Suppressor macrophage (primary cell): ENCODE results near the gene CNPPD1.
A peak's percentile ranks its signal among the peaks of the same experiment; 100 is the strongest.

Experiments
- DNase-seq, 4 experiments: peaks; one replicate each; pipeline ENCODE4 v3.0.0-alpha.2; 2020 to 2022
- total RNA-seq, 17 experiments: gene quantifications; one replicate each; lab custom pipeline; 2026; ENCODE audit warnings: mixed read lengths in 6 of 17, inconsistent platforms in 3 of 17; lab: John Stamatoyannopoulos, UW

CNPPD1 gene
- total RNA-seq = 23.3 to 44.5 (median 33.8) reads per million in 17 experiments

DNA sequence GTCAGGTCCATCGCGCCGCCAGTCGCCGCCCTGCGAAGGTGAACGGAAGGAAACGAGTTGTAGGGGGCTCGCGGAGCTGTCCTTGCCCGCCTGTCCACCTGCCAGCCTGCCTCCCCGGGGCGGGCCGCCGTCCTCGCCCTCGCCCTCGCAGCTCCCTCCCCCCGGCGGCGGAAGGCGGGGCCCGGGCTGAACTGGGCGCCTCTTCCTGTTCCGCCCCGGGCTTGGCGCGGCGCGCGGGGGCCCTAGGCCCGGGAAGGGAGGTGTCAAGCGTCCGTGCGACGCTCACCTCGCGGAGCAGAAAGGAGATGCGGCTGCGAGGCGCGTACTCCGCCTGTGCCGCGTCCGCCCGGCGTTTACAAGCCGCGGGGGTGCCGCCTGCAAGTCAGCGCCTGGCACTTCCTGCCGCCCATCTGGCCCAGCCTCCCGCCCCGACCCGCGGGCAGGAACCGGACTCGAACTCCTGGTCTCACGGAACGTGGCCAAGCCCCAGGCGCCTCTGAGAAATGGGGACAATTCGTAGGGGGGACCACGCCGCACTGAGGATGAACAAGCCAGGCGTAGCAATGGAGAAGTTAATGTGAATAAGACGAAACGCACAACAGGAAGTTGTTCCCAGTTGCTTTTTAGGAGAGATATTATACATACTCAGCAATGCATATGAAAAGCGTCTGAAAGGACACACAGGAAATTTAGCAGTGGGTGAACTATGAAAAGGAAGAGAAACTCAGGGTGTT is at the start of gene CNPPD1:
CNPPD1 (minus strand) TSS at position 108 of the 734 bp plus-strand sequence; CDS start at position 11, 97 bp downstream.
- DNase-seq = peak; percentile 90 to 97 (median 94)

DNA sequence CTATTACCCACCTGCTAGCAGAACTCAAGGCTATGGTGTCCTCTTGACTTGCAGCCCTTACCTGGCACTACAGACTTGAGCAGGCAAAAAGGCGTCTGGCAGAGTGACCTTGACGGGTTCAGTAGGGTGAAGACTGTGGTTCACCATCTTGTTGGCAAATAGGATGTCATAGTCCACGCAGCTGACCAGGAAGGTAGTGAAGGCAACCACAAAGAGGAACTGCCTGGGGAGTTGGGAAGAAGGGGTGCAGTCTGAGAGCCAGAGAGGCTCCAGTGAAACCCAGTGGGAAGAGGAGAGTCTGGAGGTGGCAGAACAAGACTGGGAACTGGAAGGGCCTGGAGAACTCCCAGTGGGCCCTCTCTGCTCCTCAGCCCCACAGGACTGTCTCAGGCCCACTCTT is 48.6 kb upstream of the CNPPD1 start:
- DNase-seq = peak; percentile 70 to 82 (median 82)

DNA sequence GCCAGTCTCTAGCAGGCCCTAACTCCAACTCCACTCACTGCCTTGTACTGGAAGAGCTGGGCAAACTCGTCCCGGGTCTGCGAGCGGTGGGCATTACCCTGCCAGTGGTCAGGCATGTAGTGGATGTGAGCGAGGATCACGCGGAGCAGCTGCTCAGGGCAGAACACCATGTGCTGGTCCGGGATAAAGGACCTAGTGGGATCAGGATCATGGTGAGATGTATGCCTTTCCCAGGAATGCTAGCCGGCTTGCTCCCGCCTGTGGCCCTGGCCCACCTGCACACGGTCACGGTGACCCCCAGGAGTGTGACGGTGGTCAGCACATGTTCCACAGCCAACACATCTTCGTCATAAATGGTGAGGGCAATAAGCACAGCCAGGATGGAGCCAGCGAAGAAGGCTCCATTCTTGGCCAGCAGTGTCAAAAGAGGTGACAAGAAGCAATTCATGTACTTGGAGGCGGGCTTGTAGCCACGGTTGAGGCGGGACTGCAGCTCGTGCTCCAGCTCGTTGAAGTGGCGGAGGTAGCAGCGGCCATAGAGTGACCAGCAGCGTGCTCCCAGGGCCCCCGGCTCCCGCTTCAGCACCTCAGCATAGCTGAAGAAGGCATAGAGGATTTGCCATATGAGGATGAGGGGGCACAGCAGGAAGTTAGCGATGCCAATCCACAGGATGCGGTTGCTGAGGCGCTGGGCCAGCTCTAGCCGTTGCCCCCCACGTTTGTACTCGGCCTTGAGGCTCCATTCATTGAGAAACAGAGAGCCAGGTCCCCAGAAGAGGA is 47.3 kb upstream of the CNPPD1 start:
- no peak for DNase-seq

DNA sequence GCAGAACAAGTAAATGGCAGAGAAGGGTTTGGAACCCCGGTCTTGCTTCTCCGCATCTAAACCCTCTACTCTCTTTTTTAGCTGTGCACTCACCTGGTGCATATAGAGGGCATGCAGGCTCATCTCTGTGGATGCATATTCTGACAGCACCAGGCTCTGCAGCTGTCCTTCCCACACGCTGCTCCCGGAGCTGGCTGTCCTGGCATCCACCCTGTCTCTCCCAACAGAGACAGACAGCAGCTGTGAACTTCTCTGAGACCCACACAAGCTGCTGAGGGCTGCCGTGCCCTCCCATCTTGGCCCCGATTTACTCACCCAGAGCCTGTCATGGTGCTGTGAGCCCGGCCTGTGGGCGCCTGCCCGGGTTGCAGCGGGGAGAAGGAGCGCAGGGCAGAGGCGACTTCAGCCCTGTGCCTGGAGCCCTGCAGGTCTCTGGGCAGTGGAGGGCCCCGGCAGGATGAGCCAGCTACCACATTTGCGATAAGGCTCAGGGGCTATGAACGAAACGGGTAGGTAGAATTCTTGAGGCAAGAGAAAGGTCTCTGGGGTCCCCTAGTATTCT is 45.3 kb upstream of the CNPPD1 start:
- DNase-seq = no peak

DNA sequence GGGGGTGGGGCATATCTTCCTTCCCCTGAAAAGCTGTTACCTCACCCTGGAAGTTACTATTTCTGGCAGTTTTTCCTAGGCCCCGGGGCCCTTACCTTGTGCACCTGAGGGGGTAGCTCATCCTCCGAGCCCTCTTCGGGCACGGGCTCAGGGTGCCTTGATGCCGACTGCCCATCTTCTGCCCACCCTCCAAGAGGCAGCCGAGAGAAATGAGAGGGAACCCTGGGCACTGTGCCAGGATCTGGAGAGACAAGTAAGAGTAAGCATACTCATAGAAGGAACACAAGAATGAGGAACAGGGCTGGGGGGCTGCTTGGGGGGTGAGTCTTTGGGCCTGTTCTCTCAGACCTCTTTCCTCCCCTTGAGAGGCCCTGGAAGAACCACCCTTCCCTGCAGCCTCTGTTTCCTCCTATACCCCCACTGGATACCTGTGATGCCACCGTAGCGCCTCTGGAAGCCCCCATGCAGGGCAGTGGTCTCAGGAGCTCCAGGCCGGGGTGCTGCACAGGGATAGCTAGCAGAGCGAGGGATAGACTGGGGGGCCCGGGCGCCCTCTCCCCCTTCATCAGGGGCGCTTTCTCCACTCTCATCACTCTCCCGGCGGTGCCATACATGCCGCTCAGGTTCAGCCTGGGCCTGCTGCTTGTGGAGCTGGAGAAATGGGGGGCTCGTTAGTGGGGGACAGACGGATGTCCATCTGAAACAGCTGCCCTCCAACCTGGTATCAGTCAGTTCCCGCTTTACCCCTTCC is 44.1 kb upstream of the CNPPD1 start:
- peak in 3 of 4 experiments; percentile 31 to 45 (median 39) for DNase-seq

DNA sequence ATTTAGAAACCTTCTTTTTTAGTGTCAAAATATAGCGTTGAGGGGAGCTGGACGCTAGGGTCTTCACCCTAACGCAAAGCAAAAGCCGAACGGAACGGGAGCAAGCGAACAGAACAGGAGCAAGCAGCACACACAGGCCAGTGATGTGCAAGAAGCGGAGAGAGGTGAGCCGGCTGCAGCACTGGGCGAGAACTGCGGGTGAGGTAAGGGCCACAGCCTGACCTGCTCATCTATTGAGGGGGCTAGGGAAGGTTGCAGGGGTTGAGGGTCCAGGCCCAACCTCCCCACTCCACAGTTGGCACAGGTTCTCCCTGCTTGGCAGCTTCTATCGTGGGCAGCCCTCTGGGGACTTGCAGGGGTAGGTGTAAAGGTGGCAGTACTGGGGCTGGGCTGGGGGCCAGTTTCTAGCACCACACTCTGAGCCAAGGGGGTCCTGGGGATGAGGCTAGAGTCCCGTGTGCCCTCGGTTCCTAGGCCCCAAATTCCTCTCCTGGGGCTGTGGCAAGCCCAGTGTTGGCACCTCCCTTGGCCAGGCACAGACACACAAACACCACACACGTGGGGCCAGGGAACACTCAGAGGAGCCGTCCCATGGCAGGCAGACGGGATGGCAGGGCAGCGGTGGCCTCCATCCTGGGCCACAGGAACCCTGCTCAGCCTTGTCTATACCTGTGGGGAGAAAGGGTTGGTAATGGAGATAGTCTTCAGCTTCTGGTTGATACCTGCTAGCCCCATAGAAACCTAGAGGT is 43.2 kb upstream of the CNPPD1 start:
- DNase-seq = no peak

DNA sequence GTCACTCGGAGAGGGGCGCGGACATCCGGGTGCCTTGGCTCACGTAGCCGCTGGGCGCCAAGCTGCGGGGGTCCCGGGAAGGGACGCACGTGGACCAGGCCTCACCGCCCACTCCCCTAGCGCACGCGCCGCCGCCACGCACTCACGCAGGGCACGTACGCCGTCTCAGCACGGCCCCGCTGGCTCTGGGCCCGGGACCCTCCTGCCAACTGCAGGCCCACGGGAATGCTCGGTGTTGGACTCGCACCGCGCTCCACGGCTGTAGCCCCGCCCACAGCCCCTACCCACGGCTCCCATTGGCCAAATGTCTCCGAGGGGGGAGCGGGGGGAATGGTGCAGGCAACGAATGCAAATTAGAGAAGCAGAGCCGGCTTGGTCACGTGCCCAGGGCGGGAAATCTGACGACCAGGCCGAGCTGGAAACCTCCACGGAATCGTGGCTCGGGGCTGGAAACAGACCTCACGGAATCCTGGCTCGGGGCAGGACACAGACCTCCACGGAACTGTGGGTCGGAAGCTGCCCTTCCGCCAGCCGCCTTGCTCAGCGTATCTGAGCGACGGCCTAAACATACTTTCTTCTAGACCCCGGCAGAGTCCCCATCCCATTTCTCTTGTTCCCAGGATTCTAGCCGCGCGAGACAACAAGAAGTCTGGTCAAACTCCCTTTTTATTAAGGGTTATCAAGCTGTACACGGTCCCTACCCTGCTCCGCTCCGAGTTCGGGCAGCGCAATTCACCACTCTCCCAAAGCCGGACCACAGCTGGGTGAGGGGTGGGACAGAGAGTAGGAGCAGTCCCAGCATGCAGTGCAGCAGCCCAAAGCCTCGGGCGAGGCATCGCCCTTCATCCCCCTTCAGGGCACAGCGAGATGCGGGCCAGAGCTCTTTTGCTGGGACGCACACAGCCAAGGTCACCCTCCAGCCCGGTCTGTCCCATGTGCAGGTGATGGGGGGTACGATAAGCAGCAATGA is 42.3 kb upstream of the CNPPD1 start, which contains the start of gene ABCB6:
ABCB6 (minus strand) TSS at position 227 of the 970 bp plus-strand sequence. CDS start 285 bp downstream, outside the sequence.
- peak; percentile 59 to 84 (median 75) for DNase-seq

DNA sequence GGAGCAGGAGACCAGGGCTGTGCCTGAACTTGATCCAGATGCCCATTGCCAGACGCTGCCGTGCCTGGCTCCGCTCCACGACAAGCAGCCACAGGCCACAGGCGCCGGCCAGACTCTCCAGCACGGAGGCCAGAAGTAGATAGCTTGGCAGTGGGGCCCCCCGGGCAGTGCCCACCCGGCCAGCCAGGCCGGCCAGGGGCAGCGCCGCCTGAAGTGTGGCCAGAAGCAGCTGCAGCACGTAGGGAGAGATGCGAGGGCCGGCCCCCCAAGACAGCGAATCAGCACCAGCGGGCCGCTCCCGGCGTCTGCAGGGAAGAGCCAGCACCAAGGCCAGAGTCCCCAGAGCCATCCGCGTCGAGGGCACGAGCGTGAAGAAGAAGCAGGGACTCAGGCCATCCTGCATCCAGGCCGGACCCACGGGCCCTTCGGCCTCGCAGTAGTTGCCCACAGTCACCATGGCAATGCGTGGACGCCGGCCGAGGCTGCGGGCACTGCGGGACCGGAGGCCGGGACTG is 41.5 kb upstream of the CNPPD1 start:
- DNase-seq = peak; percentile 46 to 76 (median 64)

DNA sequence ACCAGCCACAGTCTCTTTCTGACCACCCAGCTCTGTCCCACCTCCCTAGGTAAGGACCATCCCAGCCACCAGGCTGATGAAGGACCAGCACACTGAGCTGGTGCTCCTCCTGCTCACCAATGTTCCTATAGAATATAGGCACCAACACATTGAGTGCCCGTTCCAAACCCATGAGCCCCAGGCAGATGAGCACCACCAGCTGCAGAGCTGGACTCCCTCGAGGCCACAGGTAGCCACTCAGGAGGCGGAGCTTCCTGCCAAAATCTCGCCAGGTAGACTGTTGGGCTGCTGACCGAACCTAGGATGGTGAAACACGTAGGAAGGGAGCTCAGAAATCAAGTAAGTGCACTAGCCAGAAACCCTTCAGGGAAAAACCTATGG is 39.8 kb upstream of the CNPPD1 start:
- DNase-seq = no peak

DNA sequence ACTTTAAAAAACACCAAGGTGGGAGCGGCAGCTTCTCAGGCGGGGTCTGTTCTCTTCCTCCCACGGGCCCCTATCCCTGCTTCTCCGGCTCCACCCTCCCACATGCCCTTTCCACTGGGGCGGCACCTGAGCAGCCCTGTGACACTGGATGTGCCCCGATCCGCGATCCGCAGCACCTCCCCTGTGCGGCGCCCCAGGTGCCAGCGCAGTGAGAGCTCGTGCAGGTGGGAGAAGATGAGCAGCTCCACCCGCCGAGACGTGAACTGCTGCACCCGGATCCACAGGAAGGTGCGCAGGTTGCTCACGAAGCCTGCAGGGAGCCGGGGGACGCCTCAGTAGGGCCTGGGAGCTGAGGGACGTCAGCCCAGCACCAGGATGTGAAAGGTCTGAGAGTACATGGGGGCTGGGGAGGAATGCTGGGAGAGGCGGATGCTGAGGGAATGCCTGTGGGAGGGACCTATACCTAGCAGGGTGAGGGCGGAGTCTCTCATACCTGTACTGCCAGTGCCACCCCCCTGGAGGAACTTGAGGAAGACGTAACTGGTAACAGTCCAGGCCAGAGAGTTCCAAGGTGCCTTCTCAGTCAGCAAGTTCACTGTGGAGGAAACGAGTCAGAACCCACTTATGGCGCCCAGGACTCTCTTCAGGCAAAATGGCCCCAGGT is 39.3 kb upstream of the CNPPD1 start:
- DNase-seq = no peak

DNA sequence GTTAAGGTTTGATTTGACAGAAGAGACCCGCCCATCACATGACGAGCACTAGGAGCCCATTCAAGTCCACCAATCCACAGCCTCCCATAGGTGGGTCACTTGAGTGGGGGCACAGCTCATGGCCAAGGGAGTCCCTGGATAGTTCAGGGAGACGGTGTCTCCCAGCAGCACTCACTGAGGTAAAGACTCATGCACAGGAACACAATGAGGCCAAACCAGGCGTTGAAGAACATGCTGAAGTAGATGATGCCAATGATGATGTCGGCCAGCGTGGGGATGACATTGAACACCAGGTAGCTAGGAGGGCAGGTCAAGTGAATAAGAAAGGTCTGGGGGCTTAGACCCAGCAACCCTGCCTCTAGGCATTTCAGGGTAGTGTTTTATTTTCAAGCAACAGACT is 38.1 kb upstream of the CNPPD1 start:
- no peak for DNase-seq

DNA sequence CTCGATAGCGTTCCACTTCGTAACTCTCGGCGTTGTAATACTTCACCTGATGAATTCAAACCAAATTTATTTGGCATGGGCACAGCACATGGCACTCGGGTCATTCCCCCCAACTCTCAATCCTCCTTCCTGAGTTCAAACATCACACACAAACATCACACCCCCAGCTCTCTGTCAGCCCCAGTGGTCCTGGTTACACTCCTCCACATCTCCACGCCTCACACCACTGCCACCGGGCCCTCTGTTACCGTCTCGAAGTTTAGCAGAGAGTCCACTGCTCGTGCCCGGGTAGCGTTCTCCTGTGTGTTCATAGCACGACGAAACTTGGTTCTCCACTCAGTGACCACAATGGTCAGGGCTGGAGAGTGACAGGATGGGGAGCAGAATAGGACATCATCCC is 37.4 kb upstream of the CNPPD1 start:
- DNase-seq = no peak

DNA sequence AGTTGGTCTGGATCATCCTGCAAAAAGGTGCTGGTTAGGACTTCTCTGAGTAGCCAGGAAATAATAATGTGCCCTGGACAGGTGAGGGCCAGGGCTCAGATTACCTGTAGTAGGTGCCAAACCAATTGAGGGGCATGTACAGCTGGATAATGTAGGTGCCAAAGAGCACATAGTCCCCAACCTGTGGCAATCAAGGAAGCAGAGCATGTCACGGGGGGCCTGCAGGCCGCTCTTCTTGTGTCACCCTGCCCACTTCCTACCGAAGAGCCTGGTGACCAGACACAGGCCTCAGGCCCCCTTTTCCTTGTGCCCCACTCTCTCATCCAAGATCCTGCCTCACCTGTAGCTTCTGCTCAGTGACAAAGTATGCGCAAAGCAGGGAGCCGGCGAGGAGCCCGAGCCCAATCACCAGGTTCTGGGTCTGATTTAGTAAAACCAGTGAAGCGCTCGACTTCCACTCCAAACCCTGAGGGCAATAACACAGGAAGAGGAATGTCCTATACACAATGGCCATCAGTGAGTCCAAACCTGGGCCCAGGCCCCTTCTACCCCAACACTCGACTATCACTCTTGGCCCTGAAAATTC is 36.9 kb upstream of the CNPPD1 start:
- DNase-seq = no peak

DNA sequence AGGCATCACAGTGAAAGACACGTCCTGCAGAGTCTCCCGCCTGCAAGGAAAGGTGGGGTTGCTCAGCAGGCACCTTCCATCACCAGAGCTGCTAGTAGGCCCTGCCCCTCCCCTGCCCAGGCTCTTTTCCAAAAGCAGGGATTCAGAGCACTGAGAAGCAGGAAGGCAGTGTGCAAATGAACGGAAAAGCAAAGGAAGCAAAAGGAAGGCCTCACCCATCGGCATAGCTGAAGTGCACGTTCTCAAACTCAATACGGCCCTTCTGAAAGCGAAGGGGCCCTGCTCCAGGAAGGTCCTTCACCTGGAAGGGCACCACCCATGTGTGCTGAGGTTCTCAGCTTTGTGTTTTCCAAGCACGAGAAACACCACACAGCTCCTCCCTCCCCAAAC is 36.3 kb upstream of the CNPPD1 start:
- no peak for DNase-seq

DNA sequence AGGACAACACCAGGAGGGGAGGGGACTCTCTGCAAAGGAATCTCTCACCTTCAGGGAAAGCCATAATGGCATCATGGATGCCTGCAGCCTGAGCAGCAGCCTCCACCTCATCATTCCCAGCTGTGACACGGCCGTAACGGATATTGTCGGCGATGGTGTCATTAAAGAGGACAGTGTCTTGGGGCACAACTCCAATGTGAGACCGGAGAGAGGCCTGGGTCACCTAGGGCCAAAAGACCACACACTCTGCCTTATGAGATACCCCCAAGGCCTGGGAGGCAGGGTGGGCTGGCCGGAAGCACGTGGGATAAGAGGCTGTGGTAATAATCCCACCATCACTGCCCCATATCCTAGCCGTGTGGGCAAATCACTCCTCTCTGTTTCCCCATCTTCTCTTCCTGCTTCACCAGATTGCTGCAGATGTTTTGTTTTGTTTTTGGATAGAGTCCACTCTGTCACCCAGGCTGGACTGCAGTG is 34.2 kb upstream of the CNPPD1 start:
- DNase-seq = no peak

DNA sequence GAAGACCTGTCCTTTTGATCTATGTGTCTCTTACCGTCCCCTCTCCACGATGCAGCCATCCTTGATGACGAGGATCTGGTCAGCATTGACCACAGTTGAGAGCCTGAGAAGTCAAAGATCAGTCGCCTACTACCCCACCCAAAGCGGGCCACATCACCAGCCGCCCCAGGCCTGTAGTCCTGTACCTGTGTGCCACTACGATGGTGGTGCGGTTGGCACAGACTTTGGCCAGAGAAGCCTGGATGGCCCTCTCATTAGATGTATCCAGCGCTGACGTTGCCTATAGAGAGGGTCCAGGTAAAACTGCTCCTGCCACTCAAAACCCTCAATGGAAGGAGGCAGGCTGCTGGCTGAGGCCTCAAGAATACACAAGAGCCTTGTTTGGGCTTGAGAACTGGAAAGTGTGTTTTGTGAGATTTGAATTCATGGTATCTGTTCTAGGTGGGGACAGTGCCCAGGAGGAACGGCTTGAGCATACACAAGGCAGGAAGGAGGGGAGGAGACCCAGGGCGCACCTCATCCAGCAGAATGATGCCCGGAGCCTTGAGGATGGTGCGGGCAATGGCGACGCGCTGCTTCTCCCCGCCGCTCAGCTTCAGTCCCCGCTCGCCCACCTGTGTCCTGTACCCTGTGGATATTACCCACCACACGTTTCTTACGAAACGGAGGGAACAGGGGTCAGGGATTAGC is 33.6 kb upstream of the CNPPD1 start:
- DNase-seq = no peak

DNA sequence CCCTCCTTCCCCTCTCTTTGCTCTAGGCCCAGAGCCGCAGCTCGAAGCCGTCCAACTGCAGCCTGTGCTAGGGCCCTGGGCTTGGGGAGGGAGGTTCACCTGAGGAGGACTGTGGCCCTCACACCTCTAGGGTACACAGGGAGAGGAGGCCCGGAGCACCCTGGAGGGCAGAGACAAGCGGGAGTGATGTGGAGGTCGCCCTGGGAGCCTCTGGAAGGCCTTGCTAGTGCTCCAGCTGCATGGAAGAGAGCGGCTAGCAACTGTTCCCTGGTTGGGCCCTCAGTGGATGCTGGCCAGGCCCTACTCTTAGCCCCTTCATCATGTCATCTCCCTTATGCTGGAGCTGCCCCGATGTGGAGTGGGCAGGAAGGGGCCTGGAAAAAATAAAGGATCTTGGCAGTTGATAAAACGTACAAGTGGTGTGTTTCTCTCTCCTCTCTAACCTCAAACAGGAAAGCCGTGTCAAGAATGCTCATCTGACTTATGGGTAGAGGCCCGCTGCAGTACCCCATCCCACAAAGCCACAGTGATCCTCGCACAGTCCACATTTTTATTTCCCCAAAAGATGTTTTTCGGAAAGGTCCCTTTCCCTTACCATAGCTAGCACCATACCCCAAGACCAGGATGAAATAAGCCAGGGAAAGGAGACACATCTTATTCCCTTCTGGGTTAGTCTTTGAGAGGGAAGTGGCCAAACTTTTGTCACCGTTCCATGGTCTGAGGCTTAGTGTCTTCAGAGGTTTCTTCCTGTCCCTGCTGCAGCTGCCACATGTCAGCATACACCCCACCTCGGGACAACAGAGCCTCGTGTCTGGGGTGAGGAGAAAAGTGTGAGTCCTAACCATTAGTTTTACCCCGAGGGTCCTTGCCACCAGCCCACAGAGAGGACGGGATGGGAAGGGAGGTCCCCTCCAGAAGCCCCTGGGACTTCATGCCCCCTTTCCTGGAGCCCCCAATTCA is 32.8 kb upstream of the CNPPD1 start:
- no peak for DNase-seq
